ENCODE measurements around the gene FGF14.

DNA sequence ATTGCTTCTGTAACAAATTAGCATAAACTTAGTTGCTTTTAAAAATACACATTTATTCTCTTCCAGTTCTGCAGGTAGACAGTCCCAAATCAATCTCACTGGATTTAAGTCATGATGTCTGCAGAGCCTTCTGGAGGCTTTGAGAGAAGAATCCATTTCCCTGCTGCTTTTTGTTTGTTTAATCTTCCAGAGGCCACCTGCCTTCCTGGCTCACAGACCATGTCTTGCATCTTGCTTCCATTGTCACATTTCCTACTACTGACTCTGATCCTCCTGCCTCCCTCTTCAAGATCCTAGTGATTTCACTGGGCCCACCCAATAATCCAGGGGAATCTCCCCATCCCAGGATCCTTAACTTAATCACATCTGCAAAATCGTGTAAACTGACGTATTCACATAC, 476.1 kb downstream of the FGF14 start:
- TF ChIP-seq, protein P1, sequence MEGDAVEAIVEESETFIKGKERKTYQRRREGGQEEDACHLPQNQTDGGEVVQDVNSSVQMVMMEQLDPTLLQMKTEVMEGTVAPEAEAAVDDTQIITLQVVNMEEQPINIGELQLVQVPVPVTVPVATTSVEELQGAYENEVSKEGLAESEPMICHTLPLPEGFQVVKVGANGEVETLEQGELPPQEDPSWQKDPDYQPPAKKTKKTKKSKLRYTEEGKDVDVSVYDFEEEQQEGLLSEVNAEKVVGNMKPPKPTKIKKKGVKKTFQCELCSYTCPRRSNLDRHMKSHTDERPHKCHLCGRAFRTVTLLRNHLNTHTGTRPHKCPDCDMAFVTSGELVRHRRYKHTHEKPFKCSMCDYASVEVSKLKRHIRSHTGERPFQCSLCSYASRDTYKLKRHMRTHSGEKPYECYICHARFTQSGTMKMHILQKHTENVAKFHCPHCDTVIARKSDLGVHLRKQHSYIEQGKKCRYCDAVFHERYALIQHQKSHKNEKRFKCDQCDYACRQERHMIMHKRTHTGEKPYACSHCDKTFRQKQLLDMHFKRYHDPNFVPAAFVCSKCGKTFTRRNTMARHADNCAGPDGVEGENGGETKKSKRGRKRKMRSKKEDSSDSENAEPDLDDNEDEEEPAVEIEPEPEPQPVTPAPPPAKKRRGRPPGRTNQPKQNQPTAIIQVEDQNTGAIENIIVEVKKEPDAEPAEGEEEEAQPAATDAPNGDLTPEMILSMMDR (conservative IDR thresholded peaks at IDR 0.05; ENCODE audit: low read depth, low read length), result no peak
- TF ChIP-seq MAZ (IDR thresholded peaks at IDR 0.05; ENCODE audit: borderline replicate concordance, low read depth, low read length) (no peak), MAFK (IDR thresholded peaks at IDR 0.05; ENCODE audit: low read depth, low read length) (no peak), RFX5 (IDR thresholded peaks at IDR 0.05; ENCODE audit: low read depth, low read length) (no peak), POLR2A (IDR thresholded peaks at IDR 0.05; ENCODE audit: low read depth, low read length) (no peak)
- TF ChIP-seq, protein P2, sequence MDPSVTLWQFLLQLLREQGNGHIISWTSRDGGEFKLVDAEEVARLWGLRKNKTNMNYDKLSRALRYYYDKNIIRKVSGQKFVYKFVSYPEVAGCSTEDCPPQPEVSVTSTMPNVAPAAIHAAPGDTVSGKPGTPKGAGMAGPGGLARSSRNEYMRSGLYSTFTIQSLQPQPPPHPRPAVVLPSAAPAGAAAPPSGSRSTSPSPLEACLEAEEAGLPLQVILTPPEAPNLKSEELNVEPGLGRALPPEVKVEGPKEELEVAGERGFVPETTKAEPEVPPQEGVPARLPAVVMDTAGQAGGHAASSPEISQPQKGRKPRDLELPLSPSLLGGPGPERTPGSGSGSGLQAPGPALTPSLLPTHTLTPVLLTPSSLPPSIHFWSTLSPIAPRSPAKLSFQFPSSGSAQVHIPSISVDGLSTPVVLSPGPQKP (IDR thresholded peaks at IDR 0.05; ENCODE audit: borderline replicate concordance, low read depth, low read length), result no peak

Measured in IMR-90 (cell line).